ENCODE results near the gene SLC24A3.
A peak's percentile ranks its signal among the peaks of the same experiment; 100 is the strongest.

SLC24A3 gene

DNA sequence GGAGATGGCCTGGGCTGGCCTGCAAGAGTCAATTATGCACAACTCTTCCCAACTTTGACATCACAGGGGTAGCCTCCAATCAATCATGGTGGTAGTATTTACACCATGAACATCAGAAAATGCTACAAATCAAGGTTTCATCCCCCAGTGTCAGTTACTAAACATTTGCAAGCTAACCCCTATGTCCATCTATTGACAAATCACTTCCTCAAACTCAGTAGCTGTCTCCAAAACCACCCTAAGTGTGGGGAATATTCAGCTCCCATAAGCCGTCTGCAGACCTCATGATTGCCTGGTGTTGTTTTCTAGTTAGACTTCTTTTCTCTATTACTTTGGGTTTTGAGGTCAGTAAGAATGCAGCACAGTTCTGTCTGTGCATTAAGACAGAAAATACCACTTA, 344.8 kb downstream of the SLC24A3 start:
- no peak for DNase-seq

DNA sequence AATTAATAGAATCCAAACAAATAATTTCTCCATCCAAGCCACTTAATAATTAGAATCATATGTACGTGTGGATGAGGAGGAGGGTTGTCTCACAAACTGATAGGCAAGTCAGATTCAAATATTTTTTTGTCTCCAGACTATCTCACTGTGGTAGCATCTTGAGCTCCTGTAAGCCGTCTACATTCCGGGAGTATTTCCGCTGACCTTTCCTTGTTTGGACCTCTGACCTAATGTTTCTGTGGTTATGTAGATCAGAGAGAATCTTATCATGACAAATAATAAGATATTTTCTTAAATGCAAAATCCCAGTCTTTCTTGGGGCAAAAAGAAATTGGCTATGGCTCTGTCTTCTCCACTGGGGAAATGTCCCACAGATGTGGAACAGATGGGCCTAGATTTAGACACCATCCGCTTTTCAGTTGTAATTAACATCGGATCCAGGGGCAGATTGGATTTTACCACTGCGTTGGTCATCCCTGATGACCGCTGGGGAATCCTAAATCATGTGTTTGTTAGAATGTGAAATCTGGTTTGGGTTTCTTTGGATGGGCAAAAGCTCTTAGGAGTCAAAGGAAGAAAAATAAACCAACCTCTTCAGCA, 348.5 kb downstream of the SLC24A3 start:
- no peak for DNase-seq

DNA sequence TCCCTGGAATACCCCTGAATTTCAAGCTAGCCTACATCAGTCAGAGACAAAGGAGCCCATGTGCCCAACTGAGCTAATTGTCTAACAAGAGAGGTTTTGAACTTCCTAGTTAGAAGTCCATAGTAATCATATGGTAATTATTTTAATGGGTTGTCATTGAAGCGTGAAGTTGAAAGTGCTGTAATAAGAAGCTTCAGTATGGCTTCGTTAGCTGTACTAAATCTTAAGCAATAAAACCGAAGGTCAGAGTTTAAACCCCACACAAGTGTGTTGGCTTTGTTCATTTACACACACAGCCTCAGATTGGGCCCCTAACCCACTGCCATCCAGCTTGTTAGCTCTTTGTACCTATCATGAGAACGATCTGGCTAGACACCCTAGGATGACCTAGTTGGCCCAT, 350.0 kb downstream of the SLC24A3 start:
- DNase-seq: no peak

DNA sequence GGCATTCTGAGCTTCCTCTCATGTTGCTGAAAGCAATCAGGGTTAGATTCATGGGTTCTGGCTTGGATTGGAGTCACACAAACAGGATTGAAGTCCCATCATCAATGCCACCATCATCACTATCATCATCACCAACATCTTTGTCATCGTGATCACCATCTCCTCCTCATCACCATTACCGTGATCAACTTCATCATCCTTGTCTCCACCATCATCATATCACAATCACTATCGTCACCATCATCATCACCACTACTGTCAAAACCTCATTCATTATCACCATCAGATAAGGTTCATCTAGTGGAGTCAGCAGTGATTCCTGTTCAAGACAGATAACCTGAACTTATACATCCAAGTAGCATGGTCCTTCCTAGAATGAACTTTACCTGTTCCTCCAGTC, 351.8 kb downstream of the SLC24A3 start:
- no peak for DNase-seq

DNA sequence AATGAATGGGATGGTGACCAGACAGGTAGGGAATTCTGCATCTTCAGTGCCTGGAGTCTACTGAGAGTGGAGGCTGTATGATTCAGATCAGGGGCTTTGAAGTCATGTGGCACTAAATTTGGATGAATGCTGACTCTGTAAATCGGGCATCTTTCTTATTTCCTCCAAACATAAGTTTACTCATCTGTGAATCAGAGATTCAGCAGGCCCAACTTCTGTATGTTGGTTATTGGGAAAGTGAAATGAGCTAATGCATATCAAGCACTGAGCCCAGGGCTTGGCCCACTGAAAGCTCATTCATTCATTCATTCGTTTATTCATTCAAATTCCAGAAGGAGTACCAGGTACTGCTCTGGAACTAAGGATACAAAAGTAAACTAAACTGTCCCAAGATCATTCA, 353.3 kb downstream of the SLC24A3 start:
- no peak for DNase-seq

DNA sequence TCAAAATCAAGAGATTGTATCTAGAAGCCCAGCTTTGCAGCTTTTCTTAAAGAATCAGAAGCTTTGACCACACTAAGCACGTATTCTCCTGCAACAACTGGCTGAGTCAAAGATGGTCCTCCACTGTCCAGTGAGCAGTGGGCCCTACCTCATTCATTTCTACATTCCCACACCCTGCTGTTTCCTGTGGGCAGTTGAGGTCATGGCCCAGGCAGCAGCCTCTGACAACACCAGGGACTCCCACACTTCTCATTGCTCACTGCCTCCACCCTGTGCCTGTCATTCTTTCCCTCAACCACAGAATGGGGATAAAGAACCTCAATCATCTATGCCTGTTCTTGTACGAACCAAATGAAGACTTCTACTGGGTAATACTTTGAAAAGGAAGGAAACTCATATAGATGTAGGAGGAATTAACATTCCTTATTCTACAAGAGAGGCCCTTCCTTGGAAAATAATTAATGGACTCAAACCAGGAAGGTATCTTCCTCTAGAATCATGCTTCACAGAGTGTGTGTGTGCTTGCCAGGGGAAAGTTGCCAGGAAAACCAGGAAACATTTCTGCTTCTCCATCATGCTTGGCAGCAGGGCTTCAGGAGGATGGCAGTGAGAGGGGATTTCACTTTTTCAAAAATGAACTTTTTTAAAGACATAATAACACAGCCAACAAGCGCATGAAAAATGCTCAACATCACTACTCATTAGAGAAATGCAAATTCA, 353.9 kb downstream of the SLC24A3 start:
- DNase-seq: no peak

DNA sequence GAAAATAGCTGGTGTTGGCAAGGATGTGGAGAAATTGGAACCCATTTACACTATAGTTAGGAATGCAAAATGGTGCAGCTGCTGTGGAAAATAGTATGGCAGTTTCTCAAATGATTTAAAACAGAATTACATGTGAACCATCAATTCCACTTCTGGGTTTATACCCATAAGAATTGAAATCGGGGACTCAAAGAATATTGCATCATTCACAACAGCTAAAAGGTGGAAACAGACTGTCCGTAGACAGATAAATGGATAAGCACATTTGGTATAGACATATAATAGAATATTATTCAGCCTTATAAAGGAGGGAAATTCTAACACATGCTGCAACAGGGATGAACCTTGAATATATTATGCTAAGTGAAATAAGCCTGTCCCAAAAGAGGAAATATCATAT, 355.7 kb downstream of the SLC24A3 start:
- no peak for DNase-seq

DNA sequence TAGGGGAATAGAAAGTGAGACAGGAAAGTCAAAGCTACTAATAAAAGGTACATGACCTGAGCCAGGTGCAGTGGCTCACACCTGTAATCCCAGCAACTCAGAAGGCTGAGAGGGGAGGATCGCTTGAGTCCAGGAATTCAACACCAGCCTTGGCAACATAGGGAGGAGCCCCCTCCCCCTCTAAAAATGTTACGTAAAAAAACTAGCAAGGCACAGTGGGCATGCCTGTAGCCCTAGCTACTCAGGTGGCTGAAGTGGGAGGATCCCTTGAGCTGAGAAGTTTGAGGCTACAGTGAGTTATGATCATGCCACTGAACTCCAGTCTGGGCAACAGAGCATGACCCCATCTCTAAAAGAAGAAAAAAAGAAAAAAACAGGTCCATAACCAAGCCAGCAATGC, 359.6 kb downstream of the SLC24A3 start:
- DNase-seq: no peak

DNA sequence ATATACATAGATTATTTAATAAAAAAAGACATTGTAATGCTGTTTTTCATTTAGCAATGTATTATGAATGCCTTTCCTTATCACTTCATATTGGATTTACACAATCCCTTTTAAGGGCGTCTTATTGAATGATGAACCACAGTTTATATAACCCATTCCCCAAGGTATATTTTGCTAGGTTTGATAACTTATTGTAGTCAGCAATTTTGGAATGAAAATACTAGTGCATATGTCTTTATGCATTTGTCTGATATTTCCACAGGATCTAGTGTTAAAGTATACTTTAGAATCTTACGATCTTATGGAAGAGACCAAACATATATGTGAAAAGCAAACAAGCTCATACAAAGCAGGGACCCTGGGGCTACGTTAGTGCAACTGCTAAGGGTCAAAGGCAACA, 365.2 kb downstream of the SLC24A3 start:
- no peak for DNase-seq

DNA sequence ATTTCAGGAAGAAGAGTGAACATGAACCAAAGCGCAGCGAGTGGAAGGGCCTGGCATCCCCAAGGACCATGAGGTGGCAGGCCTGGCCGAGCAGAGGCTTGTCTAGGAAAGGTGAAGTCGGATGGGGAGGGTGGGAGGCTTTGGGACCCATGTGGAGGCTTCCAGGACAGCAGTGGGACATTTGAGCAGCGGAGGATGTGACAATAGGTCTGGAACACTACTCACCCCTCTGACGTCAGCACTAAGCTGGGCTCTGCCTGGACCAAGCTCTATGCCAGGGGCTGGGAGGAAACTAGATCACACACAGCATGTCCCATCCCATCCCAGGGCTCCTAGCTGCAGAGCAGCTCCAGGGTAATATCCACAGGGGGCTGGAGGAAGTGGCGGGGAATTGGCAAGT, 370.3 kb downstream of the SLC24A3 start:
- no peak for DNase-seq

DNA sequence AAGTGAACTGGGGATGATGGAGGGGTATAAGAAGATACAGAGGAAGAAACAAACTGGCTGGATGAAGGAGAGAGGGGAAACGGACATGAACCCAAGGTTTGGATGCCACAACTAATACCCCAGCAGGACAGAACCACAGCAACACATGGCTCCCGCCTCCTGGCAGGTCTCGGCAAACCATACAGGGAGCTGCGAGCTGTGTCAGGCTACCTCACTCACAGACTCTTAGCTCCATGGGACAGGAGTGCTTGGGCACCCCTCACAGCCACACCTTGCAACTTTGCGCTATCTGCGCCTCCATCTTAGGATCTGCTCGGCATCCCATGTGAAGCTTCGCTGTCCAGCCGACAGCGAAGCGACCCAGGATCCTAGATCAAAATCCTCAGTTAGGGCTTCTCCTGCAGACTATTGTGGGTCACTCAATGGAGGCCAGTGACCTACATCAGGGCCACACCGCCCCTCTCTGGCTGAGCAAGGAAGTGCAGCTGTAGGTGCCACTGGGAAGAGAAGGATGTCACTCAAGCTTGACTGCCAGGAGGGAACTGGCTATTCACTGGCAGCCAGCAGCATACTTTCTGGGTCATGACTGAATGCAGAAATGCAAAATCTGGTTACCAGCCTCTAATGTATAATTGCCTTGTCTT, 371.2 kb downstream of the SLC24A3 start:
- peak; percentile 39 for DNase-seq

DNA sequence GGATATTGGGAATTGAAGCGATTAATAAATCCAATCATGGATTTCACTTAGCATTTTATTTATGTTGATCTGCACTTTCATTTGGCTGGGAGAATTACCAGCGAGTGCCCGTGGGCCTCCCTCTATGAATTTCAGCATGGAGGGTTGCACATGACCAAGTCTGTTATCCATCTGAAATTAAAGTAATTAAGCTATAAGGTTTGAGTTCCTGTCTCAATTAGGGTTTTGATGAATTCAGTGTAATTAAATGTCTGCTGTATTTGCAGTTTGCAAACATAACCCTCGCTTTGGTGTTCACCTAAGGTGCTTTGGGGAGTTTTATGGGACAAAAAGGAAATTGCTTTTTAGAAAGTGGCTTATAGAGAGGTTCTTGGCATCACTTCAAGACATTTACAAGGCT, 375.8 kb downstream of the SLC24A3 start:
- no peak for DNase-seq

DNA sequence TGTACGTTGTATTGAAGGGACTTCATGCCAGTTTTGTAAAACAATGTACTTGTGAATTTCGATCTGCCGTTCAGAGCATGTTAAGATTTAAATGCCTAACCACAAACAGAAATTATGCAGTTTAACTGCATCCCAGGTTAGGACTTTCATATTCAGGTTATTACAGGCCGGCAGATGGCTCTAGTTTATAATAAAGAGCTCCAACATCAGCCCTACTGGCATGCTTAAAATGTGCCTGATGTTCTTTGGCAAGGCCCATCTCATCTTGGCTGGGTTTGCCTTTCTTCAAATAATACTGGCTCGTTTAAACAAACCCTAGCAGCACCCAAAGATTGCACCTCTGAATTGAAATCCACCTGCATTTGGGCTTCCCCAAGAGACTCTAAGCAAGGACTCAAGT, 376.3 kb downstream of the SLC24A3 start:
- no peak for DNase-seq

DNA sequence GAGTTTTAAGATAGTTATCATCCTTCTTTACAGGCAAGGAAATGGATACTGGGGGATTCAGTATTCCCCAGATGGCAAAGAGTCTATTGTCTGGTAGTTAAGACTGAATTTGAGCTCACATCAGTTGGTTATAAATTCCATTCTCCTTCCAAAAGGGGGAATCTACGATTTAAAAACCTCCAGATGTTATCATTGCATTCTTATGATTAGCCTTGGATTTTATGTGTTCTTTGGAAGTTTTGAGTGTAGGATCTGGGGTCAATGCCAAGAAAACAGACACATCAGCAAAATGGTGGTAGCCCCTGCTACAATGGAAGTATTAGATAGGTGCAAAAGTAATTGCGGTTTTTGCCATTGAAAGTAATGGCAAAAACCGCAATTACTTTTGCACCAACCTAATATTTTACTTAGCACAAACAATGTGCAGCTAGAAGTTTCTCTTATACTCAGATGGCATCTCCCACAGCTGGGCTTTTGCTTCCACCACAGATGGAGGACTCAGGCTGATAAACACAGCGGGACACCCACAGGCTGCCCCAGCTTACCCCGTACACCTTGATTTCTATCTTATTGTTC, 377.4 kb downstream of the SLC24A3 start:
- no peak for DNase-seq

DNA sequence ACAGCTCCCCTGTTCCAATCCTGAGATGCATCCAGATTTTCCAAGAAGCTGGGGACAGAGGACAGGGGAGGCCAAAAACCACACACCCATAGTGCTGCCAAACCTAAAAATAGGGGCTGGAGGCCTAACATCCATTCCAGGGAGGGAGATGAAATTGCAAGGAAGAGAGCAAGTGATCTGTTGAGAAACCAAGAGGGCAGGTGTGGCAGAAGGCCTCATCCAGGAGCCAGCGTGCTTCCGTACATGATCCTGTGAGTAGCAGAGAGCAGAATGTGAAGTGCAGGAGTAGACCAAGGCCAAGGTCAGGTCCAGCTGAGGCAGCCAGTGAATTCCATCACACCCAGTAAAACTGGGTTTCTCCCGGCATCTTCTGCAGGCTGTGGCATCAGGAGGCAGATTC, 377.9 kb downstream of the SLC24A3 start:
- no peak for DNase-seq

DNA sequence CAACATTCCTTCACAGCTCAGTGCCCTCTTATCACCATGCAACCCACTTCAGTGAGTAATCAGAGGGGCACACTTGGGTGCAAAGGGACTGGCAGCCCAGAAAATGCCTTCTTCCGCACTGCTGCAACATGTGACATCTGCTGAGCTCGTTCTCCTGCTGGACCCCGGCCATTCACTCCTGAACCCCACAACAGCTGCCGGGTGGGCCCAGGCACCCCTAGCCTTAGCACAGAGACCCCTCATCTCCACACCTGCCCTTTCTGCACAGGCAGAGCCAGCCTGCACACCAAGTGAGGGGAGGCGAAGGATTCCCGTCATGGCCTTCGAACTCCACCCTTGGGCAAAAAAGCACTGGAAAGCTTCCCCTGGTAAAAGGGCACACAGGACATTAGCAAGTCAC, 381.3 kb downstream of the SLC24A3 start:
- no peak for DNase-seq

DNA sequence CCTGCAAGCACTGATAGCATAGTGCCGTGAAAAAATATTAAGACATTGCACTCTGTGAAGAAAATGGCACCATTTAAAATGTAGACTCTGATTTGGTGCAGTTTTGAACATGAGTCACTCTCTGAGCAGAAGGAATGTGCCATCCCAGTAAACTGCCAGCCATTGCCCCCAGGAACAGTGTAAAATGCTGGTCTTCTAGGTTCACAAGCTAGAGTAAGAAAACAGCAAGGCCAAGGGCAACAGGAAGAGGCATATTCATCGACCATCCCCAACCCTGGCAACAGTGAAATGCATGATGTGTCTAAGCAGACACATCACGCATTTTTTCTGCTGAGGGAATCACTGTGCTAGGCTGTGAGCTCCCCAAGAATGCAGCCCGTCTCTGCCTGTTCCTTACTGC, 382.5 kb downstream of the SLC24A3 start:
- DNase-seq: no peak

DNA sequence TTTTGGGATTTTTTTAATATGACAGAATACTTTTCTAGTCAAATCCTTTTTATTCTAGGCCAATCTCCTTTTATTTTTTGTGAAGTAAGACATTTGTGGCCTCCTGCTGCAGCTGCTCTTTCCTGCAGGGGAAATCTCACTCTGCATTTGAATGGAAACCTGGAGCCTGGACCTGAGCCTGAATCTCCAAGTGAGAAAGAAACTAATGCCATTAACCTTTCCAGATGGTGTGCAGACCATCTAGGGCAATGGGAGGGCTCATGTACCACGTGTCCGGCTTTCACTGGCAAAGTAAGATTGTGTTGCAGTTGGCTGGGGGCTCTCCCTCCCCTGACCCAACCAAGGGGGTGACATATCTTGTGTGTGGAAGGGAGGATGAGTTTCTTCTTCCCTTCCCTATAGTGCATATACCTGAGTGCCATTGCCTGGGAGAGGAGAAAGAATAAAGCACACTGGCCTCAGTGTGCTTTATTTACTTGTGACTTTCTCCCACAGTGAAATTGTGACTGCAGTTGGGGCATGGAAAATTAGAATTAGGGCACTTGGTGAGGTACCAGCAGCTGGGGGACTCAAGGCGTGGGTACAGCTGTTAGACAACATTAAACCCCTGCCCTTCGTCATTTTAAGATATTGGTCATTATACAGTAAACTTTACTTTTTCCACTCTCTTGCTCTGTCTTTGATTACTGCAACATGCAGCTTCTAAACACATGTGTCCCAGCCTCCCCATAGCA, 385.8 kb downstream of the SLC24A3 start:
- DNase-seq: no peak

DNA sequence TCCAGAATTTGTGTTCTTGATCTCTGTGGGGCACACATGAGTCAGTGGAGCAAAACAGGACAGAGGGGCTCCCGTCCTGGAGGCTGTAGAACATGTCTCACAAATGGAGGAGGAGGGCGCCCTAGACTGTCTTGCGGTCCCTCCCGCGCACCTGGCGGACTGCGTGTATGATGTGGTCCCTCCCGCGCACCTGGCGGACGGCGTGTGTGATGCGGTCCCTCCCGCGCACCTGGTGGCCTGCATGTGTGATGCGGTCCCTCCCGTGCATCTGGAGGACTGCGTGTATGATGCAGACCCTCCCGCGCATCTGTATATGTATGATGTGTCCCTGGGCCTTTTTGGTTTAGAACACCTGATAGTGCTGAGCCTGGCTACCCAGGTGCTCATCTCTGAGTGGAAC, 386.8 kb downstream of the SLC24A3 start:
- DNase-seq: no peak

DNA sequence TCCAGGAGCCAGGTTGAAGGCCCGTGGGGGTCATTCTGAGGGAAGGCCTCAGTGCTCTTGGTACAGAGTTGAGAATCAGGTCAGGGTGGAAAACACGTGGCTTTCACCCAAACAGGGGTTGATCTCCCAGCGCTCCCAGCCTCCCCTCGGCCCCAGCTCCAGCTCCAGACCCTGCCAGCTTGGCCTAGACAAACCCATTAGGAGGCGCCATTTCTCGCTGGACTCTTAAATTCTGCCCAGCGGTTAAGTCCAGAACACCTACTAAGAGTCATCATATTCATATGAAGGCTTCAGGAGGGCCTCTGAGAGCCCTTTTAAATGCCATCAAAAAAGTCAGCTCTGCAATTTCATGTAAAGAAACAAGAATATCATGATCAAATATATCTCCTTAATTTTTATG, 387.6 kb downstream of the SLC24A3 start:
- DNase-seq: no peak

DNA sequence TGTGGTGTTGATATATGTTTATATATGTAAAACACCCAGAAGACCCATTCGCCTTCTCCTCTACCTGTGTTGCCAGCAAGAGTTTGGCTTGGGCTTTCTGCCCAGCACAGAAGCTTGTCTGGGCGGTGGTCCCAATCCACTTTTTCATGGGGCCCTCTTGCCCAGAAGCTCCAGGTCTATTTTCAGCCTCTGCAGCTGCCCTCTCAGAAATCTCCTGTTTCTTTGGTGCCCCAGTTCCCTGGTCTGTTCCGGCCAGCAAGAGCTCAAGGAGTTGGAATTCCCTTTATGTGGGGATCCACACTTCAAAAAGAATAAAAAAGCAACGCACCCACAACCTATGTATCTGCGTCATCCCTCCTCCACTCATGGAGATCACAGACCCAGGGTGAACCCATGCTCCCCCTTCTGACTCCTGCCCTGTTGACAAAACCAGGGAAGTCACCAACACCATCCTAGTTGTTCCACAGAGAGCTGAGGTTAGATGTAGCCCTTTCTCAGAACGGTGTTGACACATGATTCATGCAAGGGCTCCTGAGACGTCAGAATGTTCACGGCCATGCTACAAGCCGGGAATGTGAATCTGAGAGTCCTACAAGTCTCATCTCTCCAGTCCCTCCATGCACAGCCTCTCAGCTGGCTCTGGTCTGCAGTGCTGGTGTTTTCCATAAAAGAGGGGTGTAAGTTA, 388.8 kb downstream of the SLC24A3 start:
- DNase-seq: no peak

DNA sequence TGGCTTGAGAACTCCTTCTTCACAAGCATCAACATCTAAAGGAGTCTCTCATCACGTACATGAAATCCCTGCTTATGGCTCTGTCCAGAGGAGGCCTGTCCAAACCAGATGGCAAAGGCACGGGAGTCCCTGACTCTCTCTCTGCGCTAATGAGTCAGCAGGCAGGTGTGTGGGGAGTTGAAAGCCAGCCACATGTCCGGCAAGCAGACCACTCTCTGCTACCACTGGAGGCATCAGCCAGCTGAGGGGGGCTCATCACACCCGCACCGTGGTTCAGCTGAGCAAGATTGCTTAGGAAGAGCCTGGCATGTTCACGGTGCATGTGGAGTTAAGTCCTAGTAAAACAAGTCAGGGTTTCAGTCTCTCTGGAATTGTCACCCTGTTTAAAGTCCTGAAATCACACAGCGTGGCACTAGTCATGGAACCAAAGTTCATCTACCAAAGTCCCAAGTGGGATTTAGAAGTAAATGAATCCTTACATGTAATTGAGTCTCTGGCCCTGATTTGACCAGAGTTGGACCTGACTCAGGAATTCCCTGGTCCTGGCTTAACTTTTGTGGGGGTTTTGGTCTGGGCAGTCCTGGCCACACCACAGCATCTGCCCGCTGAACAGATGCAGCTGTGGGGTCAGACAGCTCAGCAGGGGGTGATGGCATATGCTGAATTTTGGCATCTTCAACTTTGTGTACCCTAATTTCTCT, 390.4 kb downstream of the SLC24A3 start:
- DNase-seq: no peak
